ENCODE data around the gene NWD2.

Gene NWD2

GRCh38 chr4:37359261-37359660, 114.7 kb downstream of the NWD2 start:
- DNase-seq (ENCODE audit: low read depth in 1 of 2, low spot score in 1 of 2): no peak

GRCh38 chr4:37365888-37366287, 121.3 kb downstream of the NWD2 start:
- Histone ChIP-seq H3K27me3 (ENCODE audit: insufficient read depth, poor library complexity, severe bottlenecking) (peaks cover 2% of the 10 kb centered on the region), H3K4me3 (replicated peaks; ENCODE audit: insufficient read depth, low read length) (no peak overlapping the region), H3K27ac (replicated peaks) (no peak overlapping the region)
- no peak for DNase-seq (ENCODE audit: low read depth in 1 of 2, low spot score in 1 of 2)
- TF ChIP-seq GABPA (IDR thresholded peaks at IDR 0.05; ENCODE audit: low read depth) (no peak), REST (IDR thresholded peaks at IDR 0.05; ENCODE audit: insufficient replicate concordance, low read depth) (no peak), SPI1 (IDR thresholded peaks at IDR 0.05; ENCODE audit: borderline replicate concordance, low read depth) (no peak), POLR2AphosphoS5 (IDR thresholded peaks at IDR 0.05; ENCODE audit: low read depth) (no peak), CTCF (IDR thresholded peaks at IDR 0.05; ENCODE audit: insufficient read depth, low read length) (no peak)

More at GRCh38 chr4:37359261-37359660, 114.7 kb downstream of the NWD2 start:
- peaks cover 2% of the 10 kb centered on the region for H3K27me3 ChIP-seq (ENCODE audit: insufficient read depth, poor library complexity, severe bottlenecking)
- TF ChIP-seq CTCF (IDR thresholded peaks at IDR 0.05; ENCODE audit: insufficient read depth, low read length) (no peak), REST (IDR thresholded peaks at IDR 0.05; ENCODE audit: insufficient replicate concordance, low read depth) (no peak), SPI1 (IDR thresholded peaks at IDR 0.05; ENCODE audit: borderline replicate concordance, low read depth) (no peak), GABPA (IDR thresholded peaks at IDR 0.05; ENCODE audit: low read depth) (no peak), POLR2AphosphoS5 (IDR thresholded peaks at IDR 0.05; ENCODE audit: low read depth) (no peak)
- H3K4me3 ChIP-seq (replicated peaks; ENCODE audit: insufficient read depth, low read length): no peak overlapping the region
- no peak overlapping the region for H3K27ac ChIP-seq (replicated peaks)

- TF ChIP-seq SPI1 (IDR thresholded peaks at IDR 0.05; ENCODE audit: borderline replicate concordance, low read depth) (no peak; the same call in 1 of the 2 replicates), GABPA (IDR thresholded peaks at IDR 0.05; ENCODE audit: low read depth) (no peak), CTCF (IDR thresholded peaks at IDR 0.05; ENCODE audit: insufficient read depth, low read length) (no peak), REST (IDR thresholded peaks at IDR 0.05; ENCODE audit: insufficient replicate concordance, low read depth) (no peak), POLR2AphosphoS5 (IDR thresholded peaks at IDR 0.05; ENCODE audit: low read depth) (no peak)
- Histone ChIP-seq H3K27me3 (ENCODE audit: insufficient read depth, poor library complexity, severe bottlenecking) (no peaks in the 10 kb centered on the region), H3K4me3 (replicated peaks; ENCODE audit: insufficient read depth, low read length) (no peak overlapping the region), H3K27ac (replicated peaks) (no peak overlapping the region)
- DNase-seq (ENCODE audit: low read depth in 1 of 2, low spot score in 1 of 2): no peak
Observed at GRCh38 chr4:37367901-37368300, 123.4 kb downstream of the NWD2 start.
